GM19372 (cell line): Measurements from ENCODE around the gene TRMU.

Source experiments
- ATAC-seq: cut with Tn5 transposase; IDR thresholded peaks from one replicate; pipeline ENCODE4 v1.9.1; 2021; ENCODE audit warnings: mild to moderate bottlenecking, low read depth, moderate library complexity; ENCODE audit not compliant: unreplicated experiment

The TRMU gene

DNA sequence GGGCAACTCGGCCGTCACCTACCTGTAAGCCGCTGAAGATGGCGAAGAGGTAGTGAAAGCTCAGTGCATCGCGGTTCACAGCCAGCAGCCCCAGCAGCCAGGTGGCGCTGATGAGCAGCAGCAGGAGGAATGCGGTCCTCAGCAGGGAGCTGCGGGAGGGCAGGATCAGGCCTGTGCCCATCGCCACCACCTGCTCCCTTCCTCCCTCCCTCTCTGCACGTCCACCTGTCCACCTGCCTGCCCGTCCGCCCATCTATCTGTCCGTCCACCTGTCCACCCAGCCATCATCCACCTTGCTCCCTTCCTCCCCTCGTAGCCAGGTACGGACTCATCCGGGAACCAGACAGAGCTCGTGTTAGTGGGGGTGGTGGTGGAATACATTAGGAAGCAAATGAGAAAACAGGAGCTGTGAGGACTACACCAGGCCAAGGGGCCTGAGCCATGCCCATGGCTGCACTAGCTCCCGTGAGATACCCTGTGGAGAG is 32.2 kb downstream of the TRMU start:
- ATAC-seq, result no peak

DNA sequence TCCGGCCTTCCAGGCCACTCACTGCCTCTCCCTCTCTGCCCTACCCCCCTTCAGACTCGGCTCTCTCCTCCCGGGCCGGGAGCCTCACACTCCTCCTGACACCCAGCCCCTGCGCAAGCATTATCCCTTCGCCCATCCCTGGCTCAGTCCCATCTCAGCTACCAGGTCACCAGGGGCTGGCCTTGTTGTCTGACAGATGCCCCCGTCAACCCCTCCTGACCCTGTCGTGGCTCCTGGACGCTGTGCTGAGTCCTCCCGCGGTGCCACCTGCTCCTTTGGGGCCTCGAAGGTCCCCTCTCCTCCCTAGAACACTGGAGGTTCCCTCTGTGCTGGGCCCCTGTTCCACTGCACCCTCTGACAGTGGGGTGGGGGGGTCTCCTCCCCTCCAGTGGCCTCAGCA is 32.9 kb downstream of the TRMU start:
- no peak for ATAC-seq

DNA sequence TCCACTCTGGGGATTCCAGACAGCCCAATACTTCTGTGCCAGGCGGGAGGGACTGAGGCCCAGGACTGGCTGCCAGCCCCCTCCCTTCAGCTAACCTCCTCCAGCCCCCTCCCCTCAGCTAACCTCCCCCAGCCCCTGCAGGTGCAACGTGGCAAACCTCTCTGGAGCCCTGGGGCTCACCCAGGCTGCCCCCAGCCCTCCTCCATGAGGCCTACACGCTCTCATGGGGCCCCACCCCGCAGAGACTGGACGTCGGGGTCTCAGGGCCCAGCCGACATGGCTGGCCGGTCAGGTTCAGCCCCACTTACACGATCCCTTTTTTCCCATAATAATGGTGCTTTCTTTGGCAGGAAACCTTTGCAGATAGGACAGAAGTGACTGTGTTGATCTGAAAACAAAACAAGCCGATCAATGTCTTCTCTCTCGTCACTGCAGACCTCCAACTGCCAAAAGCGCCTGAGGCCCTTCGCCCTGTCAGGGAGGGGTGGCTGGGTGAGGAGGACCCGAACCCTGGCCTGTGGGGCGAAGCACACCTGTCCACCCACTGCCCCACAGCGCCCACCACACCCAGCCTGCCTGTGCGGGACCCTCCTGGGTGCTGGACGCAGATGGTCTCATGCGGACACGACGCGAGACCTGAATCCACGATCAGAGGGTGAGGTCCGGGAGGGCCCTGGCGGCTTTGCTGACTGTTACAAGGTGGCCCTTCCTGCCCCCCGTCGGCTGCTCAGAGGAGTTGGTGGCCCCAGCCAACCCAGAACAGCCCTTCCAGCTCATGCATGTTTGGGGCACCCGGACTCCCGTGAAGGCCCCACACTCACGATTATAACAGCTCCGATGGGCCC is 33.6 kb downstream of the TRMU start:
- ATAC-seq, result no peak

DNA sequence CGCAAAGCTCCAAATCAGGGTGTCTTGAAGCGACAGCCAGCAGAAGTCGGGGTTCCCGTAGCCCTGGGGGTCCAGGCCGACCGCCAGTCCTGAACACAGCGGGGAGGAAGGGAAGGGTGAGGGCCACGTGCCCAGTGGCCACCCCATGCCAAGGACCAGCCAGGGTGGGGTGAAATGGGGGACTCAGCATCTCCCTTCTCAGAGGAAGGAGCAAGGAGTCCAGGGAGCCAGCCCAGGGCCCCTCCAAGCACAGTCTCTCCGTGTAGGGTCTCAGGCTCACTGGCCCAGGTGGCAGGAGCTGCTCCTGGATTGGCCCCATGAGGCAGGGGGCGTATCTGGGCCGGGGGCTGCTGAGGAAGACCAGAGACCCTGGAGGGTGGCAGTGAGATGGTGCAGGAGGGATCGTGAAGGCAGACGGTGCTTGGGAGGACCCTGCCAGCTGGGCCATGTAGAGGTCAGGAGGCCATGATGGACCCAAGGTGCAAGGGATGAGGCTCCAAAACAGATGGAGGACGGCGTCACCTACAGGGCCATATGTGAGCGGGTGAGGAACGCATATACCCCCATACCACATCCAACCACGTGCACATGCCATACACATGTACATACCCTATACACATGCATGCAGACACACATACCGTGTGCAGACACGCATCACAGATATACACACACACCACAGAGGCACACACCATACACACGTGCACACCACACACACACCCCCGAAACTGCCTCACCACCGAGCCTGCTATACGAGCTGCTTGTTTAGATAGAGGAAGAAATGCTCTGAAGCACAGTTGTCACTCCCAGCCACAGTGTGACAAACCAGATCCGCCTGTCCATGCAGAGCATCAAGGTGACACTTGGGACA is 34.4 kb downstream of the TRMU start:
- no peak for ATAC-seq

DNA sequence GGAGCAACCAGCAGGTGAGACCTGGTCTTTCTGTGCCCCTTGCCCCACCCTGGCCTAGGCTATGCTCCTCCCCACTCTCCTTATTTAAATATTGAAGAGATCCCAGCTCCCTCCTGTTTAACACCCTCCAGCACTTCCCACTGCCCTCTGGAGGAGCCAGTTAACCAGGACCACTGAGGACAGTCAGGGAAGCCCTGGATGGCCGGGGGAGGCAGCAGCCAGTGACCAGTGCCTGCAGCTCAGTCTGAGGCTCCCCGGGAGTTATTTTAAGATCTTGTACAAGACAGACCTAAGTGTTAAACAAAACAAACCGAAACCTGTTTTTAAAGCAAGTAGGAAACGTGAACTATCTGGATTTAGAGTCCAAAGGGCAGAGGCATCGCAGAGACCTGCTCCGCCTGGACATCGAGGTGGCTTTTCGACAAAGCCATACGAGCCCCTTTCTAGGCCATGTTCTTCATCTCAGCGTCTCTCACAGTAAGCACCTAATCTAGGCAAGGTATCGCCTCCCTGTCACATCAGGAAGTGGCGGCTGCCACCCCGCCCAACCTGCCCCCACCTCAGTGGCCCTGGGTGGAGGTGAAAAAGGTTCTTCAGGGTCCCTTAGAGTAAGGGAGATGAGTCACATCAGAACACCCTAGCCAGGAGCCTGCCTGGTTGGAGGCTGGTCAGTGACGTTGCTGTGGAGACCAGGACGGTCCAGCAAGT is 35.2 kb downstream of the TRMU start:
- no peak for ATAC-seq

DNA sequence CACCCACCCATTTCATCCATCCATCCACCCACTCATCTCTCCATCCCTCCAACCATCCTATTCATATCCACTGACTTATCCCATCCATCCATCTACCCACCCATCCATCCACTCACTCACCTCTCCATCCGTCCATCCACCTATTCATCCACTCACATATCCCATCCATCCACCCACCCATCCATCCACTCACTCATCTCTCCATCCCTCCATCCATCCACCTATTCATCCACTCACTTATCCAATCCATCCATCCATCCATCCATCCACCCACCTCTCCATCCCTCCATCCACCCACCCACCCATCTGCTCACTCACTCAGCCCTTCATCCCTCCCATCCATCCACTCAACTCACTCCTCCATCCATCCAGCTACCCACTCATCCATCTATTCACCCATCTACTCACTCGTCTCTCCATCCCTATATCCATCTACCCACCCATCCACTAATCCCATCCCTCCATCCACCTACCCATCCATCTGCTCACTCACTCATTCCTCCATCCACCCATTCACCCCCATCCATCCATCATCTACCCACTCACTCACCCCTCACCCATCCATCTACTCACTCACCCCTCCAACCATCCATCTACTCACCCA is 36.2 kb downstream of the TRMU start:
- no peak for ATAC-seq

DNA sequence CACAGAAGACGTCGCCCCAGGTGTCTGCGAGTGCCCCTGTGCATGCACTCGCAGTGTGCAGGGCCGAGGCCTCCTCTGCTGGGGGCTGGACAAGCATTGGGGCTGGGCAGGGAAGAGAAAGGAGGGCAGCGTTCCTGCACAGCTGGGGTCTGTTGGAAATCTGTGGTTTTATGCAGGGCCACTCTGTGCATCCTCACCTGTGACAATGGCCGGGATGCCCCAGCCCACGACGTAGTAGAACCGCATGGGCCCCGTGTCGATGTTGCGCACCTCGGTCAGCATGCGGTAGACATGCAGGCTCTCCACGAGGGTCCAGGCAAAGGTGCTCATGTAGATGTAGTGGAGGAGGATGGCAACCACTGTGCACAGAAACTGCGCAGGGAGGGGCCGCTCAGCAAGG is 37.2 kb downstream of the TRMU start:
- no peak for ATAC-seq

DNA sequence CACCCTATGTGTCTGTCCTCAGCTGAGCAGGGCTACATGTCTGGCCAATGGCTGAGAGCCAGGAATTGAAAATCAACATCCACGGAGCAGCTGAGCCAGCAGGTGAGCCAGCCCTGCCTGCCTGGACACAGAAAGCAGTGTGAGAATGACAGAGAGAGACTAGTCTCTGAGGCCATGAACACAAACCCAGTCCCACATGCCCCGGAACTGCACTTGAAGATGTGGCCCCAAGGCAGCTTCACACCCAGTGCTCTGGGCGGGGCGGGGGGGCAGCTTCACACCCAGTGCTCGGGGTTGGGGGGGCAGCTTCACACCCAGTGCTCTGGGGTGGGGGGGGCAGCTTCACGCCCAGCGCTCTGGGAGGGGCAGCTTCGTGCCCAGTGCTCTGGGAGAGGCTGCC is 37.6 kb downstream of the TRMU start:
- no peak for ATAC-seq

DNA sequence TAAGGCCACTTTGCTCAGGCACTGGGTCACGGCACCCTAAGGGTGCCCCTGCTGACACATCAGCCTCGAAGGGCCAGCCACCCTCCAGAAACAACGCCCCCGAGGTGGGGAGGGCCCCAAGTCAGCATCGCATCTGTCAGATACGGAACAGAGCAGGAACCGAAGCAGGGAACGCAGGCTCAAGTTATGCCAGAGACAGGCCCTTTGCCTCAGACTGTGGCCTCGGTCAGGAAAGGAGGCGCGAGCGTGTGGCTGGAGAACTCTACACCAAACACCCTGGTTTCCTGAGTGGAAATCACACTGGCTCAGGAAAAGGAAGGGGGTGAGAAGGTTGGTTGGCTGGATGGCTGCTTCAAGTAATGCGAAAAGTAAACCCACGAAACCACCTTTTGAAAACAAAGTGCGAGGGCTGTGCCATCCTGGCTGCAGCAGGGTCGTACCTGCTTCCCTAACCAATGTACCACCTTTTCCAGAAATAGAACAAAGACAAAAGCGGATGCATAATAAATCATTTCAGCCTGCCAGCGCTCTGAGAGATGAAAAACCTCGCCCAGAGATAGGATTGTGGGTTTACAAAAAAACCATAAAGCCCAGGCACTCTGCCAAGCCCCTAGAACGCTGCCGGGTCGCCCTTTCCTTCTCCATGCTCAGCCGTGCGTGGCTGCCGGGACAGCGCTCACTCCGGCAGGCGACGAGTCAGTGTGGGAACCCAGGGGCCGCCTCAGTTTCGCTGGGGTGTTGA is 38.6 kb downstream of the TRMU start:
- ATAC-seq, result no peak

DNA sequence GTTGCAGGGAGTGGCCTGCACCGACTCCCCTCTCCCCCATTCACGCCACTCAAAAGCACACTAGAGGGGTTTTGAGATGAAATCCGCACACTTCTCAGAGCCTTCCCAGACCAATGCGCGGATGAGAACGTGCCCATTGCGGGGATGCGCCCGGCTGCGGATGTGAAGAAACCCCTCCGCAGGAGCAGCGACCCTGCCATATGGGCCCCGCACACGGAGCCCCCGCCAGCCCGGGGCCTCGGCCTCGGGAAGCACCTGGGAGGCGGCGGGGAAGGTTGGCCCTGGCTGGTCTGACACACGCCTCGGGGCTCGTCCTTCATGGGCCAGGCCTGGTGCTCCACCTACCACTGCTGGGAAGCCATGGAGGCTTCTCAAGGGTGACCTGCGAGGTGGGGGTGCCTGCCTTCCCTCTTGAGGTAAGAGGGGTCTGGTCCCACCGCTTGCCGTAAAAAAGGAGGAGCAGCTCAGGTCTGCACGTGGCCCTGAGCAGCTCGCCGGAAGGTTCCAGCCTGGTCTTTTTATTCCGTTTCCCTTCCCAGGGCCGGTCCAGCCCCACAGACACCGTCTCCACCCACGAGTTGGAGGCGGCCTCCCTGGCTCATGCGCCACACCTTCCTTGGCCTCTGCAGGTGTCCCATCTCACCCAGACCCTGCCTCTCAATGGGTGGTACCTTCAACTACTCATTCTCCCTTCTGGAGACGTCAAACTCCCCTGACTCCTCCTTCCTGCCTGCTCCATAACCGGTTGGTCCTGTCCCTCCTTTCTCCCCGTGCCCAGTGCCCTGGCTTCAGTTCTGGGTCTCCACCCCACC is 39.4 kb downstream of the TRMU start:
- ATAC-seq, result no peak

DNA sequence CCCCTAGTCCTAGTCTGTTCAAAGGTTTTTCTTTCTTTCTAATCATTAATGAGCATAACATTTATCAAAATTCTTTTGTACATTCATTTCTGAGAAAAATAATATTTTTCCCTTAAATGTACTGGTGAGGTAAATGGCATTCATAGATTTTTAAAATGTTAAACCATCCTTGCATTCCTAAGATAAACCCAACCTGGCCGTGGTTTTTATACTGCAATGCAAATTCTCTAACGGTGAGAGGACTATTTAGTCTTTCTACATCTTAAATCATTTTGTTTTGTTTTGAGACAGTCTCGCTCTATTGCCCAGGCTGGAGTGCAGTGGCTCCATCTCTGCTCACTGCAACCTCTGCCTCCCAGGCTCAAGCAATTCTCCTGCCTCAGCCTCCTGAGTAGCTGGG is 40.6 kb downstream of the TRMU start:
- no peak for ATAC-seq

DNA sequence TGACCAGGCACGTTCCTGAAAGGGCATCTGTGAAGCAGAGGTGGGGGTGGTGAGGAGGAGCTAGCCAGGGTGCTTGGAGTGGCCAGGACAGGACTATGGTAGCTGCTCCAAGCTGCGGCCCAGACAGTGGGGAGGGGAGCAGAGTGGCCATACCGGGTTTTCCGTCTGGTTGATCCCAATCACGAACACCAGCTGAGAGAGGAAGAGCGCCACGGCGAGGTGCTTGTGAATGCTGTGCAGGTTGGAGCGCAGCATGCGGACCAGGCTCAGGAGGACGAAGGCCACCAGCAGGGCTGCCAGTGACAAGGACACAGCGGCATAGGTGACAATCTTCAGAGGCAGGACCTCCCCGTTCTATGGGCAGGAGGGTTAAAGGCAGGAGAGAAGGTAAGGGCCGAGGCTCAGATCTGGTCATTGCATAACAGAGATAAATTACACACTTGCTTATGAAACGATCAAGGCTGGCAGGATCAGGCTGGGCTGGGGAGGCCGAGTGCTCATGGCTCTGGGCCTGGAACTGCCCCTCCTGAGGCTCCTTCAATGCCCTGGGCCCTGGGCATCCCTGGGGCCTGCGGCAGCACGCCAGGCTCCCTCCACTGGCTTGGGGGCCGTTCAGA is 41.5 kb downstream of the TRMU start:
- no peak for ATAC-seq

DNA sequence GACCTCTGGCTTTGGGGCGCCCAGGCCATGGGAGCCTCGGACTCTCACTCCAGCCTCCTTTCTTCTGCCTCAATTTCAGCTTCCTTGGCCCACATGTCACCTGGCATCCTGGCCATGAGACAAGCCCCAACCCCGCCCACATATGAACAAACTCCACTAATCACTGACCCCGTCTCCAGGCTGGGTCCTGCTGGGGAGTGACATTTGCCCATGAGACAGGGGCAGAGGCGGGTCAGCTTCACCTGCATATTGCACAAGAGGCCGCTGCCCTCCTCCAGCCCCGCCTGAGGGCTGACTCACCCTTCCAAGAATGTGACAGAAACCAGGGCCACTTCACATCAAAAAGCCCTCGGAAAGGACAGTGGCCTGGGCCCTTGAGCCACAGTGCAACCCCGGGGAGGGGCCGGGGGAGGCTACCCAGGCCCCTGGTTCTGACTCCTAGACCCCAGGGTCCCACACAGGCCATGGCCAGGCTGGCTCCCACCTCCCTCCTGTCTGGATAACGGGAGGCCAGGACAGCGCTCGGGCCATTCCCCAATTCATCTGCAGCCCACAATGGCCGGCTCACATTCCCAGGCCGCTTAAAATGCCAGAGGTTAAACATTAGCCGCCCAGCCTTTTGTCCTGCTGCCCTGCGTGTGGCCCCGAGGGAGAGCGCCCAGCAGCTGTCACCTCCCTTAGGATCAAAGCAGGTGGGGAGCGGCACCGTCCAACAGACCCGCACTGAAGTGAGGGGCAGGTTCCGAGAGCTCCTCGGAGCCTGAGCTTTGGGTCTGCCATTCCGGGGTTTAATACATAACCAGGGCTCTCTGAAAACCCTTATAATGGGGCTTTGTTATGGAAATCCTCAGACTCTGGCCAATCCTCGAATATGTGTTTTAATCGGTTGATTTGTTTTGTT is 42.3 kb downstream of the TRMU start:
- no peak for ATAC-seq

DNA sequence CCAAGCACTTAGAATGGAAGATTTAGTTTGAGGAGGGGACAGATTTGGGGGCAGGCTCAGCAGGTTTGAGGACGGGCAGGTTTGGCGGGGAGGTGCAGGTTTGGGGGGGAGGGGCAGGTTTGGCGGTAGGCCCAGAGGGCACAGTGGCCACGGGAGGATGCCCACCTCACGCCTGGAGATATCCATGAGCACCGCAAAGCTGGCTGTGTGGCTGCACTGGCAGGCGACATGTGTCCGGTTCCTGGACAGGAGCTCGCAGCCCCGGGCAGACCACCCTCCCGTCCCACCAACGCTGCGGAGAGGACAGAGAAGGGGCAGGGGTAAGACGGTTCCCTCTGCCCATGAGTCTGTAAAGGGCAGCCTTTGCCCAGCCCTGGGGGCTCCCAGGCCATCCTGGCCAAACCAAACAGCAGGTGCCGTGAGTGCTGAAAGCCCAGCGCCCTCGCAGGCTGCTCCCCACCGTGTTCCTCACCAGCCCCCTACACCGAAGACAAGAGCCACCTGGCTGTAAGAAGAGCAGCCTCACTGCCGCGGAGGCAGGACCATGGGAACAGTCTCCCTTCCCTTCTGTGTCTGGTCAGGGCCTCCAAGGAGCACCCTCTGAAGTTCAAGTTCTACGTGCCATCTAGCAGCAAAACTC is 43.0 kb downstream of the TRMU start:
- no peak for ATAC-seq

DNA sequence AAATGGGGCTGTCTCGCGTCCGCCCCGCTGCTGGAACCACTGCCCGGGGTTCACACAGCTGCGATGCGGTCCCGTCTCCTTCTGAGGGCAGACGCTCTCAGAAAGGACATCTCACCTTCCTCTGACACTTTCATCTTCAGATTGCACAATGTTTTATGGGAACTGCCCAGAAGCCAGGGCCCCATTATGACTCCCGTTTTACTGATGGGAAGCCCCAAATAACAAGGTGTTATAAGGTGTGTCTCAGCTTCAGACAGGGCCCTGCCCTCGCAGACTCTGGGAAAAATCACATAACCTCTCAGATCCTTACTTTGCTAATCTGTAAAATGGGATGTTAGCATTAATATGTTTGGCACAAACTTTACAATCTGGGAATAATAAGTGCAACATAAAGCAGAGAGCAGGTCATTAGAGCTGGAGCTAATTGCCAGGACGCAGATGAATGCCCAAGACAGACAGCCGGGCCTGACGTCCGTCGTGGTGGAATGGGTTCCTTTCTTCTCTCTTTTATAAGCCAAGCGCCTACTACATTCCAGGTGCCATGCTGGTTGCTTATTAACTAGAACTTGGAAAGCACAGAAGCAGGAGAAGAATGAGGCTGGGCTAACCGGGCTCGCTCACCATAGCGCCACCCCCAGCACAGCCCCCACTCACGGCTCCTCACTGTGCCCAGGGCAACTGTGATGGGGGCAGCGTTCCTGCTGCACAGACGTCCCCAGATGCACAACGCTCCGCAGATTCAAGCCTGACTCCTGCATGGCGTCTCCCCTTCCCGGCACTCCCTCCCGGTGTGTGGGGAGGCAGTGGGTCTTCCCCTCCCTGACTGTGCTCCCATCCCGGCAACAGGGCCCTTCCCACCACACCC is 43.8 kb downstream of the TRMU start:
- no peak for ATAC-seq

DNA sequence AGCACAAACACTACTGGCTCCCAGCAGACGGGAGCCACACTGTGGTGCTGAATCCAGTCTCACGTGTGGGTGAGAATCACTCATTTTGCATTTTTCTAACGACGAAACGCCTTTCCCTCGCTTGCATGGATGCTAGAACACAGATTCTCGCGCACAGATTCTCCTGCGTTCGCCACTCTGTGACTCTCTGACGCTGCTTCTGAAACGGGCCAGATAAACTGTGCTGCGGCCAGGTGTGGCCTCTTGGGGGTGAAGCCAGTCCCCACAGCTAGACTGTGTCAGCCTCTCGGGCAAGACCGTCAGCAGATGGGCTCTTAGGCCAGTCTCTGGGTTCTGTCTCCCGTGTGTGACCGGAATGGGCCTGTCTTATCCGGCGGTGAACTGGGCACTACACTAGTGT is 44.6 kb downstream of the TRMU start:
- ATAC-seq, result no peak
